SK-N-SH (cell line): ENCODE data around the gene CCDC6. TPM values are rescaled to one million over a fixed set of nuclear protein-coding genes. Genes with fewer than 3 reads are reported as not detected.

Source experiments
- CTCF ChIA-PET: fragments of 300-600, 350-600 bp; formaldehyde crosslinking; extraction: SDS; loops from one replicate; lab custom pipeline; 2021; lab: Yijun Ruan, JAX
- POLR2A ChIA-PET: fragments of 350-600 bp; sonication (Branson Sonifier 250); formaldehyde crosslinking; extraction: SDS; loops from one replicate; lab custom pipeline; 2020; ENCODE audit warnings: antibody characterized with exemption, inconsistent platforms; lab: Yijun Ruan, JAX
- DNase-seq: peaks from one replicate; pipeline ENCODE4 v3.0.0; 2012
- H2AFZ ChIP-seq: fragments of 200-600 bp; sonication (generic); 2 replicates; pipeline ENCODE4 v1.8.1; 2016; ENCODE audit warnings: antibody characterized with exemption, mild to moderate bottlenecking, low read depth
- H3F3A ChIP-seq: fragments of 200-600 bp; sonication (generic); replicated peaks from 2 replicates; pipeline ENCODE3; 2016; ENCODE audit warnings: antibody characterized with exemption, mild to moderate bottlenecking; ENCODE audit not compliant: insufficient read depth
- H3K27ac ChIP-seq, 2 experiments: fragments of 200-500 bp in 1 of 2; fragments of 200-600 bp in 1 of 2; sonication (Bioruptor generic) in 1 of 2; sonication (generic), shearing (Covaris generic) in 1 of 2; 2 replicates each; pipeline versions ENCODE4 v1.5.1 to v1.6.1; 2014 to 2016; ENCODE audit warnings: low read depth in 2 of 2, inconsistent platforms in 1 of 2, low read length in 1 of 2, mild to moderate bottlenecking in 1 of 2, mixed read lengths in 1 of 2
- H3K27me3 ChIP-seq: fragments of 200-600 bp; sonication (generic), shearing (Covaris generic); 2 replicates; pipeline ENCODE4 v1.6.1; 2016; ENCODE audit warnings: mixed run types; ENCODE audit not compliant: insufficient read depth
- H3K36me3 ChIP-seq, 2 experiments: fragments of 200-500 bp in 1 of 2; fragments of 200-600 bp in 1 of 2; sonication (Bioruptor generic) in 1 of 2; sonication (generic) in 1 of 2; replicated peaks in 1 of 2; 2 replicates each; pipeline versions ENCODE3 to v1.5.1; 2014 to 2016; ENCODE audit warnings: low read length in 1 of 2, mild to moderate bottlenecking in 1 of 2; ENCODE audit not compliant: insufficient read depth in 2 of 2, control insufficient read depth in 1 of 2
- H3K4me1 ChIP-seq, 2 experiments: fragments of 200-500 bp in 1 of 2; fragments of 200-600 bp in 1 of 2; sonication (Bioruptor generic) in 1 of 2; sonication (generic), shearing (Covaris generic) in 1 of 2; 2 replicates each; pipeline versions ENCODE4 v1.5.1 to v1.6.1; 2014 to 2016; ENCODE audit warnings: low read depth in 1 of 2, low read length in 1 of 2, mixed run types in 1 of 2; ENCODE audit not compliant: insufficient read depth in 2 of 2, control insufficient read depth in 1 of 2
- H3K4me2 ChIP-seq: fragments of 200-600 bp; sonication (generic), shearing (Covaris generic); 2 replicates; pipeline ENCODE4 v1.6.1; 2017; ENCODE audit warnings: mixed run types
- H3K4me3 ChIP-seq, 2 experiments: fragments of 200-500 bp in 1 of 2; fragments of 200-600 bp in 1 of 2; sonication (Bioruptor generic) in 1 of 2; sonication (generic), shearing (Covaris generic) in 1 of 2; 2 replicates each; pipeline versions ENCODE4 v1.5.1 to v1.8.1; 2014 to 2016; ENCODE audit warnings: low read depth in 2 of 2, inconsistent platforms in 1 of 2, low read length in 1 of 2, mild to moderate bottlenecking in 1 of 2, mixed read lengths in 1 of 2, moderate library complexity in 1 of 2
- H3K79me2 ChIP-seq: fragments of 200-600 bp; sonication (generic); 2 replicates; pipeline ENCODE4 v1.8.1; 2017; ENCODE audit warnings: mild to moderate bottlenecking; ENCODE audit not compliant: insufficient read depth
- H3K9ac ChIP-seq: fragments of 200-600 bp; sonication (generic); 2 replicates; pipeline ENCODE4 v1.6.1; 2017; ENCODE audit warnings: mixed run types
- H3K9me2 ChIP-seq: fragments of 200-600 bp; sonication (generic); 2 replicates; pipeline ENCODE4 v1.6.1; 2017; ENCODE audit warnings: mixed run types
- H3K9me3 ChIP-seq: fragments of 200-600 bp; sonication (generic); 2 replicates; pipeline ENCODE4 v1.6.1; 2017; ENCODE audit warnings: mixed run types, mild to moderate bottlenecking, moderate library complexity
- H4K20me1 ChIP-seq: fragments of 200-600 bp; sonication (generic); 2 replicates; pipeline ENCODE4 v1.6.1; 2017; ENCODE audit warnings: mild to moderate bottlenecking, mixed run types; ENCODE audit not compliant: insufficient read depth
- EP300 ChIP-seq, 2 experiments: IDR thresholded peaks; 2 replicates each; pipeline versions ENCODE4 v1.4.0 to v1.6.1; 2012; ENCODE audit warnings: borderline replicate concordance in 1 of 2, low read depth in 1 of 2, low read length in 1 of 2
- EZH2phosphoT487 ChIP-seq: fragments of 200-600 bp; sonication (generic); IDR thresholded peaks from 2 replicates; pipeline ENCODE4 v1.6.1; 2017; ENCODE audit warnings: low read depth, mixed run types, mild to moderate bottlenecking, antibody characterized with exemption, moderate library complexity, borderline replicate concordance
- FOXJ3 ChIP-seq: sonication (generic); formaldehyde crosslinking; IDR thresholded peaks from 2 replicates; pipeline ENCODE4 v1.5.1; 2020; ENCODE audit warnings: mild to moderate bottlenecking, missing genetic modification reagents
- FOXM1 ChIP-seq: IDR thresholded peaks from 2 replicates; pipeline ENCODE4 v1.4.0; 2012; ENCODE audit warnings: low read depth, mild to moderate bottlenecking
- GABPA ChIP-seq: IDR thresholded peaks from 2 replicates; pipeline ENCODE4 v1.4.0; 2012; ENCODE audit warnings: low read depth, mild to moderate bottlenecking
- GATA2 ChIP-seq: sonication (generic); formaldehyde crosslinking; IDR thresholded peaks from 2 replicates; pipeline ENCODE4 v1.5.0; 2020; ENCODE audit warnings: mild to moderate bottlenecking, missing genetic modification reagents
- JUND ChIP-seq: IDR thresholded peaks from 2 replicates; pipeline ENCODE4 v1.4.0; 2012
- MEF2A ChIP-seq: IDR thresholded peaks from 2 replicates; pipeline ENCODE4 v1.4.0; 2012; ENCODE audit warnings: low read depth, borderline replicate concordance
- NFIC ChIP-seq: IDR thresholded peaks from 2 replicates; pipeline ENCODE4 v1.4.0; 2012; ENCODE audit warnings: borderline replicate concordance
- PBX3 ChIP-seq: IDR thresholded peaks from 2 replicates; pipeline ENCODE4; 2012
- POLR2AphosphoS5 ChIP-seq: IDR thresholded peaks from 2 replicates; pipeline ENCODE4 v1.6.1; 2012; ENCODE audit warnings: low read depth, low read length
- RAD21 ChIP-seq: IDR thresholded peaks from 2 replicates; pipeline ENCODE4 v1.6.1; 2012; ENCODE audit warnings: mild to moderate bottlenecking, low read length
- RFX5 ChIP-seq: IDR thresholded peaks from 2 replicates; pipeline ENCODE4 v1.6.1; 2012; ENCODE audit warnings: mild to moderate bottlenecking, improper control_type of control experiment, low read length
- RXRA ChIP-seq: IDR thresholded peaks from 2 replicates; pipeline ENCODE4 v1.4.0; 2012; ENCODE audit warnings: low read depth, mild to moderate bottlenecking, borderline replicate concordance
- SMC3 ChIP-seq: IDR thresholded peaks from 2 replicates; pipeline ENCODE4 v1.6.1; 2012; ENCODE audit warnings: low read depth, low read length, improper control_type of control experiment
- TAF1 ChIP-seq: IDR thresholded peaks from 2 replicates; pipeline ENCODE4 v1.6.1; 2012; ENCODE audit warnings: low read depth, mild to moderate bottlenecking, low read length, moderate library complexity, borderline replicate concordance
- USF1 ChIP-seq: IDR thresholded peaks from 2 replicates; pipeline ENCODE4 v1.4.0; 2012; ENCODE audit warnings: low read depth, borderline replicate concordance
- USF2 ChIP-seq: fragments of 150-350 bp; IDR thresholded peaks from 2 replicates; pipeline ENCODE4 v1.6.1; 2017; ENCODE audit warnings: antibody characterized with exemption, low read length, low read depth, borderline replicate concordance
- ZBTB33 ChIP-seq: IDR thresholded peaks from 2 replicates; pipeline ENCODE4 v1.4.0; 2012; ENCODE audit warnings: low read depth, borderline replicate concordance
- WGBS: methylation state at CpG from one replicate; pipeline ENCODE4 v1.1.6; 2017; ENCODE audit warnings: low lambda C conversion rate; 5-methylcytosine and 5-hydroxymethylcytosine counted together
- polyA plus RNA-seq, 3 experiments: library from polyadenylated mRNA; depleted of rRNA; stranded (reverse); fragments of >200 nt; gene quantifications; 2 replicates each; pipeline ENCODE4 v1.2.3, GENCODE V29; 2012

Gene CCDC6
- polyA plus RNA-seq, 1 of the 3 experiments (the other 2 are of a cell fraction) = 10.8 TPM

GRCh38 chr10:59774451-59774850 lies 131.9 kb downstream of the CCDC6 start:
- no peak overlapping the region for H3K9ac ChIP-seq
- TF ChIP-seq MEF2A (no peak), USF1 (no peak), SMC3 (no peak), JUND (no peak), FOXJ3 (CRISPR knock-in tag) (no peak), GABPA (no peak), RAD21 (no peak), POLR2AphosphoS5 (no peak), GATA2 (no peak), RXRA (no peak), NFIC (no peak), FOXM1 (no peak), USF2 (no peak), TAF1 (no peak), EZH2phosphoT487 (no peak), ZBTB33 (no peak), RFX5 (no peak), PBX3 (no peak), EP300 (IDR thresholded peaks at IDR 0.05; ENCODE audit: borderline replicate concordance in 1 of 2, low read depth in 1 of 2, low read length in 1 of 2) (no peak)
- POLR2A ChIA-PET = no interaction called here

More at GRCh38 chr10:59774451-59774850, 131.9 kb downstream of the CCDC6 start:
- no peaks in the 10 kb centered on the region for H3K4me1 ChIP-seq
- H2AFZ ChIP-seq = no peak overlapping the region
- H3K9me3 ChIP-seq = no peaks in the 10 kb centered on the region
- no peaks in the 10 kb centered on the region for H4K20me1 ChIP-seq
- no peak overlapping the region for H3K4me3 ChIP-seq
- no peak overlapping the region for H3K27ac ChIP-seq
- DNase-seq = no peak
- H3K4me2 ChIP-seq = no peak overlapping the region
- H3F3A ChIP-seq = no peaks in the 10 kb centered on the region
- H3K27me3 ChIP-seq = no peaks in the 10 kb centered on the region
- no peaks in the 10 kb centered on the region for H3K36me3 ChIP-seq
- CTCF ChIA-PET = no interaction called here
- WGBS = 31% methylated on average over 2 of the region's 6 CpGs
- H3K9me2 ChIP-seq = no peaks in the 10 kb centered on the region
- no peaks in the 10 kb centered on the region for H3K79me2 ChIP-seq
